NCI-H1105 (cell line): ENCODE data around the gene UCN2.
"Not testable (repeated sequence)": the region's sequence is repeated elsewhere in the genome, so short reads cannot be mapped to it uniquely, and the experiment has no call there.

Experiments used
- DNase-seq: peaks from one replicate; lab custom pipeline; 2025; lab: John Stamatoyannopoulos, UW

The UCN2 gene

GRCh38 chr3:48561045-48561736, 2.4 kb downstream of the UCN2 start:
- no peak for DNase-seq

DNA sequence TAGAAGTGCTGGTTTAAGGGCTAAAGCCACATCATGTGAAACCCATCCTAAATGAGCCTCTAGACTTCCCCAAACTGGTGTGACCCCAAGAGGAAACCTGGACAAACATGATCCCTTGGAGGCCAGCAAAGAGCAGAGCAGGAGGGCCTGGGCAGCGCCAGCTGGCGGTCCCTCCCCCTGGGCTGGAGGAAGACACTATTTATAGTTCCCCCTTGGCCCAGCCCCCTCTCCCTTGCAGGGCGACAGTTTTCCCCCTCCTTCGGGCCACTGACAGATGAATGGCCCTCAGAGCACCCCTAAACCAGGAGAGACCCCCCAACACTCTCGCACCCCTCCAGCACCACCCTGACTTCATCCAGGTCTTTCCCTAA, 2.9 kb downstream of the UCN2 start:
- DNase-seq, result no peak

- no peak for DNase-seq
Observed at GRCh38 chr3:48558493-48559134, 5.0 kb downstream of the UCN2 start.

DNA sequence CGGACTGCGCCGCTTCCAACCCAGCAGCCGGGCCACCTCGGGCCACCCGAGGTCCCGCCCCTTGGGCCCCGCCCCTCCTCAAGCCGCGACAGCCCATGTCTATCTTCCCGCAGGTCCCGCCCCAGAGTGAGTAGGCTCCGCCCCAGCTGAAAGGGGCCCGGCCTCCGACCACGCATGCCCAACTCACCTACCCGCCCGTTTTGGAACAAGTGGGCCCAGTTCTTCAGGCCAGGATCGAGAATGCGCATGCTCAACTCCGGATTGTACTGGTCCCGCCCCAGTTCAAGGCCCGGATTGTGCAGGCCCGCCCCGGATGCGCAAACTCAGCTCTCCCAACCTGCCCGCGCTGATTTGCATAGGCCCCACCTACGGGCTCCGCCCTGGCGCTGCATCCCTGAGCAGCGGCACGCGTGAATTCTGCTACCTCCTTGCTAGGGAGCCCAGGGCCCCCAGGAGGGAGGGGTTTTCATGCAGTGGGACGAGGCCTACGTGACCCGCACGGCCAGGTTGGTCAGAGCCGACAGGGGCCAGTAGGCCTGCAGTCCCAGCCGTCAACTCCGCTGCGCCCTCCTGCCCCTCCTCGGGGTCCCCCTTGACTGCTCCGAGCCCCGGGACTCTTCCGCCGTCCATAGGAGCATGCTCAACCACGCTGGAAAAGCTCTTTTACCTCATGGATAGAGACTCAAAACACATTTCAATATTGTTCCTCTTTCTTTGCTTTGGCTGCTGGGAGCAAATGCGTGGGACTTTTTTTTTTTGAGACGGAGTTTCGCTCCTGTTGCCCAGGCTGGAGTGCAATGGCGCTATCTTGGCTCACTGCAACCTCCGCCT, 6.6 kb downstream of the UCN2 start, which contains the start of gene PFKFB4:
PFKFB4 (minus strand) TSS at position 8 of the 831 bp plus-strand sequence. CDS start 26 bp downstream, outside the sequence.
- DNase-seq, result peak; percentile 92

DNA sequence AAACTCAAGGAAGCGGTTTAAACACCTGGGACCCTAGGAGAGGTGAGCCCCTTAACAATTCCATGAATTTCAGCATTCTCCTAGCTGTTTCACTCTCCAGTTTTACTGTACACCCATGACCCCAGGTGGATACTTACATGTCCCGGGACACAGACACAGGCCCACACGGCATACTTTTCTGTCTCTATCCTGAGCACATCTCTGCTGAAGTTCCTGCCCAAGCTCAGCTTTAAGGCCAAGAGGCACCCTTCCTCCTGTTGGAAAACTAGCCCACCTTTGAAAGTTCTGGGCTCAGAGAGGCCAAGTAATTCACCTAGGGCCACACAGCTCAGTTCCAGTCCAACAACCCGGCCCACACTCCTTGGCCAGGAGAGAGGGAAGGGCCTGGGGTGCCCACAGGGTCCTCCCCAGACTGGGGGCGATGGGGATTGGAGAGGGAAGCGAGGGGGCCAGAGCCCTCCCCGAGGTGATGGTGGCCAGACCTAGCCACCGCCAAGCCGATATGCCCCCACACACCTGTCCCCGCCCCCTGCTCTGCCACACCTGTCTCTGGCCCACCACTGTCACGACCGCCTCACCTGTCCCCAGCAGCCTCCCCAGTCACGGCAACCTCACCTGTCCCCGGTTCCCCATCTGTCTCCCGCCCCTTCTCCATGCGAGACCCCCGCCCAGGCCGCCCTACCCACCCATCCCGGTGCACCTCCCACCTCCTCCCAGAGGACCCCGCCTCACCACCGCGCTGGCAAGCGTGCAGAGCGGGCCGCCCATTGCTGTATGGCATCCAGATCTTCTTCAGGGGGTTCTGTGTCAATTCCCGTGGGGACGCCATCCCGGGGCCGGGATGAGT, 7.4 kb downstream of the UCN2 start:
- no peak for DNase-seq

DNA sequence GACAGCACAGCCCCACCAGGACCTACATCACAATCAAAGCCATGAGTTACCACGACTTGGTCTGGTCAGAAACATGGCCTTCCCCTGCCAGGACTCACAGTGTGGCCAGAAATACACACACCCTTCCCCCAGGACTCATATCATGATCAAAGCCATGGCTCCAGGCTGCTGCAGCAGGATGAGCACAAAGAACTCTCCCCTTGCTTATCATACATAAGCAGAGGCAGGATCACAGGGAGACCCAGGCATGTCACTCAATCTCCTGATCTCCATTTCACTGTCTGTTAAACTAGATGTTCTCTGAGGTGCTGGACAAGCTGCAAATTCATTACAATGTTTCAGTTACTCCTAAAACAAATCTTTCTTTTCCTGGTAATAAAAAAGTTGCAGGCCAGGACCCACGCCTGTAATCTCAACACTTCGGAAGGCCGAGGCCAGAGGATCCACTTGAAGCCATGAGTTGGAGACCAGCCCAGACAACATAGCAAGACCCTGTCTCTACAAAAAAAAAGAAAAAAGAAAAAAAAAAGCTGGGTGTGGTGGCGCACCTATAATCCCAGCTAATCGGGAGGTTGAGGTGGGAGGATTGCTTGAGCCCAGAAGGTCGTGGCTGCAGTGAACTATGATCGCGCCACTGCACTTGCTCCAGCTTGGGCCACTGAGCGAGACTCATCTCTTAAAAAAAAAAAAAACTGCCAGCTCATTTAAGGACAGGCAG, 8.2 kb downstream of the UCN2 start:
- DNase-seq, result no peak

DNA sequence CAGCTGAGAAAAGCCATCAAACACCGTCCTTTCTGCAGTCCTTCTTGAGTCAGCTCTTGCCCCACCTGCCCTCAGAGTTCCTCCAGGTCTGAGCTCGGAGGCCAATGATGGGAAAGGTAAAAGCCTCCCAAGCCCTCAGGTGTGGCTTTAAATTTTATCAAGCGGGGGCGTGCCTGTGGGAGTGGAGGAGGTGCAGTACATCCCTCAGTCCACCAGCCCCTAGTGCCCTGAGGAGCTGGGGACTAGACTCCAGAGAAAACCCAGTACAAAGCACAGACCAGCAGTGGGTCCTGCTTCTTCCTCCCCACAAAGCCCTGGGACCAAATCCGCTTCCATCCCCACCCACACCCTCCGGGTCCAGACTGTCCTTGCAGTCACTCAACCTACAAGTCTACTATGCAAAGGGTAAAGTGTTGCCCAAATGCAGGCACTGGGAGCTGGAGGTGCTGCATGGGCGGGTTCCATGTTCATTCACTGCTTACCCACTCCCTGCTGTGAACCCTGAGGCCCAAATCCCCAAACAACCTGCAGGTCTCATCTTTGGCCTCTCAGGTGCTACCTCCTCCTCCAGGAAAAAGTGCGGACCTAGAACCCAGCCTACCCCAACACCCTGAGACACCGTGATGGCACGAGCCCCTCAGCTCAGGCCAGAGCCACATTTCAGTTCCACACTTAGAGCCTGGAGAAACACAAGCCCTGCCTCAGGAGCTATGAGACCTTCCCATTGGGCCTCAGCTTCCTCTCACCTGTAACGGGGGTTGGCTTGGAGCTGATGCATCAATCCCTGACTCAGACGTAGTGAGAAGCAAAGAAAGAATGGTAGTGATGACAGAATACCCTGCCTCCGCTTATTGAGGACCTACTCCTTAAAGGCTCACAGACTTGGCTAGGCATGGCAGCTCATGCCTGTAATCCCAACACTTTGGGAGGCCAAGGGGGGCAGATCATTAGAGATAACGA, 9.4 kb downstream of the UCN2 start:
- DNase-seq, result no peak

GRCh38 chr3:48553361-48553760, 10.2 kb downstream of the UCN2 start:
- DNase-seq, result no peak

- no peak for DNase-seq
Observed at GRCh38 chr3:48552111-48552951, 11.2 kb downstream of the UCN2 start.

DNA sequence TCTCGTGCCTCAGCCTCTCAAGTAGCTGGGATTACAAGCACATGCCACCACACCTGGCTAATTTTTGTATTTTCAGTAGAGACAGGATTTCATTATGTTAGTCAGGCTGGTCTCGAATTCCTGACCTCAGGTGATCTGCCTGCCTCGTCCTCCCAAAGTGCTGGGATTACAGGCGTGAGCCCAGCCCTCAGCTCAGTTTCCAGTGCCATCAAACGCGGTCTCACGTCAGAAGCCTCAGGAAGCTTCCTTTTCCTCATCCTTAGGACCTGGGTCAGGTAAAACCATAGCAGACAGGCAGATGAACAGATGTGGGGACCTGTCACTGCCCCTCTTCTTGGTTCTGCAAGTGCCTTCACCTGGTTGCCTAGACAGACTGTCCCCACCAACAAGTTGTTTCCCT, 11.9 kb downstream of the UCN2 start:
- not testable (repeated sequence) for DNase-seq

- DNase-seq, result peak; percentile 39
Observed at GRCh38 chr3:48548729-48549705, 14.6 kb downstream of the UCN2 start.

GRCh38 chr3:48548126-48548525, 15.5 kb downstream of the UCN2 start:
- DNase-seq, result no peak

DNA sequence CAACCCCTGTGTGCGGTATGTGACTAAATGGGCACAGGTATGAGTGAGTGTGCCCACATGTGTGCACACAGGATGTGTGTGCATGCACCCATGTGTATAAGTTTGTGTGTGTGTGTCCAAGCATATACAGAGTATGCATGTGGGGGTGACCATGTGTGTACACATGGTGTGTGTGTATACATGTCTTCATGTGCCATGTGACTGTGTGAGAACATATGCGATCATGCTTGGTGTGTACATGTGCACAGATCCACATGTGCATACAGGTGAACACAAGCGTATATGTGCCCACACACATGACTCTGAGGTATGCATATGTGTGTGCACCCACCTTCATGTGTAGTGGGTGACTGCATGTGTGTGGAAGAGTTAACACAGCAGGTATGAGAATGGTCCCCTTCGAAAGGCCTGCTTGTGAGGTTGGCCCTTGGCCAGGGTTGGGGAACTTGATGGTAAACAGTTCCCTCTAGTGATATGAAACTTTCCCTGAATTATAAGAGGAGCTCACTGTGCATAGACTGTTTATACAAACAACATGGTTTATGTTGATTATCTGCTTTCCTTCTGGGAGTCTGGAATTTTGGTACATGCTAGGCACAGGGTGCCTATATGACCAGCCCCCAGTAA, 17.3 kb downstream of the UCN2 start:
- no peak for DNase-seq

GRCh38 chr3:48544141-48544540, 19.4 kb downstream of the UCN2 start:
- DNase-seq, result no peak

GRCh38 chr3:48543271-48543866, 20.2 kb downstream of the UCN2 start:
- no peak for DNase-seq

DNA sequence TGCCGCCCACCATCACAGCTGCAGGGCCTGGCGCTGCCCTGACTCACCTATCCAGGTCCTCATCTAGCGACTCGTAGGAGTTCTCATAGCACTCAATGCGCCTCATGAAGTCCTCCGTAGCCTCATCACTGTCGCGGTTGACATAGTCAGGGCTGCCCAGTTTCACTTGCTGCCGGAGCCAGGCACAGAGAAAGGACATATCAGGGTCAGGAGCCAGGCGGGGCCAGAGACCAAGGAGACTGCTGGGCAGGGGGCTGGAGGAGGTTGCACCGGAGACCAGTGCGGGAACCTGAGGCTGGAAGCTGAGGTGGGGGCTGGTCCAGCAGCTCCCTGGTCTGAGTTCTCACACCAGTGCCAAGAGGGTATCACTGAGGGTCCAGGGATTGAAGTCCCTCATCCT, 25.1 kb downstream of the UCN2 start:
- no peak for DNase-seq

GRCh38 chr3:48536785-48537184, 26.8 kb downstream of the UCN2 start:
- DNase-seq, result no peak
